ENCODE measurements around the gene HDAC10.

DNA sequence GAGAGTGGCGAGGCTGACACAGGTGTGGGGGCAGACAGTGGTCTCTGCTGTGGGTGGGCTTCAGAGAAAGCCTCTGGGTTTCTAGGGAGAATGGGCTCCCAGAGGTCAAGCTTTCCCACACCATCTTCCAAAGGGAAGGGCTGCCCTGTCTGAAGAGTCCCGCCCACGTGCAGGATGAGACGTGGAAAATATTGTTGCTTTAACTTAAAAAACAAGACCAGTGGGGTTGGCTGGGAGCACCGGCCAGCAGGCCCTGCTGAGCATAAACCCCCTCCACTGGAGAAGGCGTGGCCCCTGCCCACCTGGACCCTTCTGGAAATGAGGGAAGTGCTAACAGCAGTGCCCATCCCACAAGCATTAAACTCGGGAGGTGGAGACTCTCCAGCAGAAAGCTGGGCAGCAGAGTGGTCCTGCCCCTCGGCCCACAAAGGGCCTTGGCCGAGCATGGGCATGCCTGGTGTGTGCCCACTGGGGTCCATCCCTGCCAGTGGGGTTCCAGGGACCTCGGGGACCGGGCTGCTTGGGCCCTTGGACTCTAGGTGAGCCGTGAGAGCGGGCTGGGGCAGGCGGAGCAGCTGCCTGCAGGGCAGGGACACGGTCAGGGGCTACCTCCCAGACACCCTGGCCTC is 34.9 kb downstream of the HDAC10 start:
- TF ChIP-seq TCF12 (IDR thresholded peaks at IDR 0.05) (no peak), RXRA (IDR thresholded peaks at IDR 0.05; ENCODE audit: borderline replicate concordance, low read depth) (no peak), SMC3 (IDR thresholded peaks at IDR 0.05; ENCODE audit: low read depth, low read length) (no peak), POLR2AphosphoS5 (IDR thresholded peaks at IDR 0.05; ENCODE audit: low read depth, low read length) (no peak; the same call in 1 of the 2 replicates), GABPA (IDR thresholded peaks at IDR 0.05; ENCODE audit: low read depth) (no peak)
- TF ChIP-seq, protein P1, sequence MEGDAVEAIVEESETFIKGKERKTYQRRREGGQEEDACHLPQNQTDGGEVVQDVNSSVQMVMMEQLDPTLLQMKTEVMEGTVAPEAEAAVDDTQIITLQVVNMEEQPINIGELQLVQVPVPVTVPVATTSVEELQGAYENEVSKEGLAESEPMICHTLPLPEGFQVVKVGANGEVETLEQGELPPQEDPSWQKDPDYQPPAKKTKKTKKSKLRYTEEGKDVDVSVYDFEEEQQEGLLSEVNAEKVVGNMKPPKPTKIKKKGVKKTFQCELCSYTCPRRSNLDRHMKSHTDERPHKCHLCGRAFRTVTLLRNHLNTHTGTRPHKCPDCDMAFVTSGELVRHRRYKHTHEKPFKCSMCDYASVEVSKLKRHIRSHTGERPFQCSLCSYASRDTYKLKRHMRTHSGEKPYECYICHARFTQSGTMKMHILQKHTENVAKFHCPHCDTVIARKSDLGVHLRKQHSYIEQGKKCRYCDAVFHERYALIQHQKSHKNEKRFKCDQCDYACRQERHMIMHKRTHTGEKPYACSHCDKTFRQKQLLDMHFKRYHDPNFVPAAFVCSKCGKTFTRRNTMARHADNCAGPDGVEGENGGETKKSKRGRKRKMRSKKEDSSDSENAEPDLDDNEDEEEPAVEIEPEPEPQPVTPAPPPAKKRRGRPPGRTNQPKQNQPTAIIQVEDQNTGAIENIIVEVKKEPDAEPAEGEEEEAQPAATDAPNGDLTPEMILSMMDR (IDR thresholded peaks at IDR 0.05) = no peak
- TF ChIP-seq, protein P2, sequence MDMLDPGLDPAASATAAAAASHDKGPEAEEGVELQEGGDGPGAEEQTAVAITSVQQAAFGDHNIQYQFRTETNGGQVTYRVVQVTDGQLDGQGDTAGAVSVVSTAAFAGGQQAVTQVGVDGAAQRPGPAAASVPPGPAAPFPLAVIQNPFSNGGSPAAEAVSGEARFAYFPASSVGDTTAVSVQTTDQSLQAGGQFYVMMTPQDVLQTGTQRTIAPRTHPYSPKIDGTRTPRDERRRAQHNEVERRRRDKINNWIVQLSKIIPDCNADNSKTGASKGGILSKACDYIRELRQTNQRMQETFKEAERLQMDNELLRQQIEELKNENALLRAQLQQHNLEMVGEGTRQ (IDR thresholded peaks at IDR 0.05; ENCODE audit: borderline replicate concordance, low read depth, low read length) = no peak
- TF ChIP-seq, protein P3, sequence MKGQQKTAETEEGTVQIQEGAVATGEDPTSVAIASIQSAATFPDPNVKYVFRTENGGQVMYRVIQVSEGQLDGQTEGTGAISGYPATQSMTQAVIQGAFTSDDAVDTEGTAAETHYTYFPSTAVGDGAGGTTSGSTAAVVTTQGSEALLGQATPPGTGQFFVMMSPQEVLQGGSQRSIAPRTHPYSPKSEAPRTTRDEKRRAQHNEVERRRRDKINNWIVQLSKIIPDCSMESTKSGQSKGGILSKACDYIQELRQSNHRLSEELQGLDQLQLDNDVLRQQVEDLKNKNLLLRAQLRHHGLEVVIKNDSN (IDR thresholded peaks at IDR 0.05; ENCODE audit: borderline replicate concordance, low read depth) = no peak
- TF ChIP-seq, protein P4, sequence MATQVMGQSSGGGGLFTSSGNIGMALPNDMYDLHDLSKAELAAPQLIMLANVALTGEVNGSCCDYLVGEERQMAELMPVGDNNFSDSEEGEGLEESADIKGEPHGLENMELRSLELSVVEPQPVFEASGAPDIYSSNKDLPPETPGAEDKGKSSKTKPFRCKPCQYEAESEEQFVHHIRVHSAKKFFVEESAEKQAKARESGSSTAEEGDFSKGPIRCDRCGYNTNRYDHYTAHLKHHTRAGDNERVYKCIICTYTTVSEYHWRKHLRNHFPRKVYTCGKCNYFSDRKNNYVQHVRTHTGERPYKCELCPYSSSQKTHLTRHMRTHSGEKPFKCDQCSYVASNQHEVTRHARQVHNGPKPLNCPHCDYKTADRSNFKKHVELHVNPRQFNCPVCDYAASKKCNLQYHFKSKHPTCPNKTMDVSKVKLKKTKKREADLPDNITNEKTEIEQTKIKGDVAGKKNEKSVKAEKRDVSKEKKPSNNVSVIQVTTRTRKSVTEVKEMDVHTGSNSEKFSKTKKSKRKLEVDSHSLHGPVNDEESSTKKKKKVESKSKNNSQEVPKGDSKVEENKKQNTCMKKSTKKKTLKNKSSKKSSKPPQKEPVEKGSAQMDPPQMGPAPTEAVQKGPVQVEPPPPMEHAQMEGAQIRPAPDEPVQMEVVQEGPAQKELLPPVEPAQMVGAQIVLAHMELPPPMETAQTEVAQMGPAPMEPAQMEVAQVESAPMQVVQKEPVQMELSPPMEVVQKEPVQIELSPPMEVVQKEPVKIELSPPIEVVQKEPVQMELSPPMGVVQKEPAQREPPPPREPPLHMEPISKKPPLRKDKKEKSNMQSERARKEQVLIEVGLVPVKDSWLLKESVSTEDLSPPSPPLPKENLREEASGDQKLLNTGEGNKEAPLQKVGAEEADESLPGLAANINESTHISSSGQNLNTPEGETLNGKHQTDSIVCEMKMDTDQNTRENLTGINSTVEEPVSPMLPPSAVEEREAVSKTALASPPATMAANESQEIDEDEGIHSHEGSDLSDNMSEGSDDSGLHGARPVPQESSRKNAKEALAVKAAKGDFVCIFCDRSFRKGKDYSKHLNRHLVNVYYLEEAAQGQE (IDR thresholded peaks at IDR 0.05; ENCODE audit: low read depth, low read length) = no peak
- TF ChIP-seq, protein P5, sequence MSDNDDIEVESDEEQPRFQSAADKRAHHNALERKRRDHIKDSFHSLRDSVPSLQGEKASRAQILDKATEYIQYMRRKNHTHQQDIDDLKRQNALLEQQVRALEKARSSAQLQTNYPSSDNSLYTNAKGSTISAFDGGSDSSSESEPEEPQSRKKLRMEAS (IDR thresholded peaks at IDR 0.05; ENCODE audit: low read depth) = no peak
